WERI-Rb-1 (cell line): ENCODE measurements around the gene KCTD4.

Experiments
- DNase-seq: peaks from one replicate; pipeline ENCODE4 v3.0.0-alpha.2; 2020
- H3K27ac ChIP-seq: fragments of 250-450 bp; sonication (Bioruptor Pico); 2 replicates; pipeline ENCODE4 v1.5.1; 2020; ENCODE audit warnings: mild to moderate bottlenecking, moderate library complexity
- H3K27me3 ChIP-seq: fragments of 250-450 bp; sonication (Bioruptor Pico); 2 replicates; pipeline ENCODE4 v1.5.1; 2021; ENCODE audit warnings: mild to moderate bottlenecking, low read depth, moderate library complexity; ENCODE audit not compliant: insufficient read depth, severe bottlenecking
- H3K36me3 ChIP-seq: fragments of 250-450 bp; sonication (Bioruptor Pico); 2 replicates; pipeline ENCODE4 v1.5.1; 2020; ENCODE audit warnings: mild to moderate bottlenecking, moderate library complexity
- H3K4me3 ChIP-seq: 2 replicates; pipeline ENCODE4 v1.5.1; 2011; ENCODE audit warnings: low read depth, mild to moderate bottlenecking, control low read depth, low read length
- H3K9me3 ChIP-seq: fragments of 250-450 bp; sonication (Bioruptor Pico); 2 replicates; pipeline ENCODE4 v1.5.1; 2021; ENCODE audit warnings: mild to moderate bottlenecking, moderate library complexity; ENCODE audit not compliant: severe bottlenecking
- TF ChIP-seq, protein P1 (sequence below): IDR thresholded peaks from 2 replicates; pipeline ENCODE4 v1.5.1; 2011; ENCODE audit warnings: low read depth, mild to moderate bottlenecking, control low read depth, inconsistent platforms, low read length

Gene KCTD4

DNA sequence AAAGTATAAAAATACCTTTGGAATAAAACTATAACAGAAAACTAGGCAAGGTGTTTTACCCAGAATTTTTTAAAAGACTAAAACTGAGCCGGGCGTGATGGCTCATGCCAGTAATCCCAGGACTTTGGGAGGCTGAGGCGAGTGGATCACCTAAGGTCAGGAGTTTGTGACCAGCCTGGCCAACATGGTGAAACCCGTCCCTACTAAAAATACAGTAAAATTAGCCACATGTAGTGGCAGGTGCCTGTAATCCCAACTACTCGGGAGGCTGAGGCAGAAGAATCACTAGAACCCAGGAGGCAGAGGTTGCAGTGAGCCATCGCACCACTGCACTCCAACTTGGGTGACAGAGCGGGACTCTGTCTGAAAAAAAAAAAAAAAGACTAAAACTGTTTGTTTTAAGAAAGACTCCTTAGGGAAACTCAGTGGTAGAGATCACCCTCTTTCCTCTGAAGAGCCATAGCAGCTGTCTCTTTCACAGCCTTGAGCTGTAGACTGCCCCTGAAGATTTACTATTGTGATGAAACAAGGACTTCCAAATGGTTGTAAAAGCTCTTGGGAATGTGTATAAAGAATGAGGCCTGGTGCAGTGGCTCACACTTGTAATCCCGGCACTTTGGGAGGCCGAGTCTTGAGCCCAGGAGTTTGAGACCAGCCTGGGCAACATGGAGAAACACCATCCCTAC lies 14.7 kb upstream of the KCTD4 start:
- H3K27ac ChIP-seq: no peak overlapping the region
- TF ChIP-seq, protein P1, sequence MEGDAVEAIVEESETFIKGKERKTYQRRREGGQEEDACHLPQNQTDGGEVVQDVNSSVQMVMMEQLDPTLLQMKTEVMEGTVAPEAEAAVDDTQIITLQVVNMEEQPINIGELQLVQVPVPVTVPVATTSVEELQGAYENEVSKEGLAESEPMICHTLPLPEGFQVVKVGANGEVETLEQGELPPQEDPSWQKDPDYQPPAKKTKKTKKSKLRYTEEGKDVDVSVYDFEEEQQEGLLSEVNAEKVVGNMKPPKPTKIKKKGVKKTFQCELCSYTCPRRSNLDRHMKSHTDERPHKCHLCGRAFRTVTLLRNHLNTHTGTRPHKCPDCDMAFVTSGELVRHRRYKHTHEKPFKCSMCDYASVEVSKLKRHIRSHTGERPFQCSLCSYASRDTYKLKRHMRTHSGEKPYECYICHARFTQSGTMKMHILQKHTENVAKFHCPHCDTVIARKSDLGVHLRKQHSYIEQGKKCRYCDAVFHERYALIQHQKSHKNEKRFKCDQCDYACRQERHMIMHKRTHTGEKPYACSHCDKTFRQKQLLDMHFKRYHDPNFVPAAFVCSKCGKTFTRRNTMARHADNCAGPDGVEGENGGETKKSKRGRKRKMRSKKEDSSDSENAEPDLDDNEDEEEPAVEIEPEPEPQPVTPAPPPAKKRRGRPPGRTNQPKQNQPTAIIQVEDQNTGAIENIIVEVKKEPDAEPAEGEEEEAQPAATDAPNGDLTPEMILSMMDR: no peak

DNA sequence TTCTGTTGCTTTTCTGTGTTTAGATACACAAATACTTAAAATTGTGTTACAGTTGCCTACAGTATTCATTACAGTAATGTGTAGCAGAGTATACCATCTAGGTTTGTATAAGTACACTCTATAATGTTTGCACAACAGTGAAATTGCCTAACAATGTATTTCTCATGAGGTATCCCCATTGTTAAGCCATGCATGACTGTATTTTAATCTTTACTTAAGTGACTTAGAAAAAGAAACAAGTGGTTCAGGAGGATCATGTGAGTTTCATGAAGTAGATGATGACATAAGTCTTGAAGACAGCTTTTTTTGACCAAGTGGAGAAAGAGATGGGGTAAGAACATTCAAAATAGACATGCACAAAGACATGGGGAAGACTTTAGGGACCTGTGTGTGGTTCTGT lies 8.4 kb upstream of the KCTD4 start:
- no peak for DNase-seq
- Histone ChIP-seq H3K27ac (no peak overlapping the region), H3K4me3 (no peak overlapping the region), H3K27me3 (no peaks in the 10 kb centered on the region), H3K36me3 (peaks cover 14% of the 10 kb centered on the region), H3K9me3 (no peaks in the 10 kb centered on the region)
- TF ChIP-seq, protein P1: no peak

More for the DNA sequence above, 14.7 kb upstream of the KCTD4 start:
- no peaks in the 10 kb centered on the region for H3K9me3 ChIP-seq
- no peak overlapping the region for H3K4me3 ChIP-seq
- no peaks in the 10 kb centered on the region for H3K27me3 ChIP-seq
- H3K36me3 ChIP-seq: no peaks in the 10 kb centered on the region; the same call in 1 of the 2 replicates
- no peak for DNase-seq

DNA sequence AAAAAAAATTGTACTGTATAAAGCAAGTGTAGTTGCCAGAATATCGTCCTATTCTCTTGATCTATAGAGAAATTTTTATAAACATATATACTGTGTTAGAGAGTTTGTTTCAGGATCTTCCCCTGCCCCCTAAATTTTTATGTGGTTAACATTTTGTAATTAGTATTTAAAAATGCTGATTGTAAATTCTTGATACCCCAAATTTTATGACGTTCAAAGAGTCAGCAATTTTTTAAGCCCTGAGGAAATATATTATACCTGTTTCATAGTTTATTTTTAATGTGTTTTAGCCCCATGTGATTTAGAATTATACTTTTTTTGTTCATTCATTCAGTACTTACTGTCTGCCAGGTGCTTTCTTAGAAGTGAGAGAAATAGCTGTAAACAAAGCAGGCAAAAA lies 7.3 kb upstream of the KCTD4 start:
- DNase-seq: no peak
- H3K9me3 ChIP-seq: no peaks in the 10 kb centered on the region
- H3K27ac ChIP-seq: no peak overlapping the region
- no peak overlapping the region for H3K4me3 ChIP-seq
- no peaks in the 10 kb centered on the region for H3K27me3 ChIP-seq
- H3K36me3 ChIP-seq: peaks cover 14% of the 10 kb centered on the region
- TF ChIP-seq, protein P1: no peak

DNA sequence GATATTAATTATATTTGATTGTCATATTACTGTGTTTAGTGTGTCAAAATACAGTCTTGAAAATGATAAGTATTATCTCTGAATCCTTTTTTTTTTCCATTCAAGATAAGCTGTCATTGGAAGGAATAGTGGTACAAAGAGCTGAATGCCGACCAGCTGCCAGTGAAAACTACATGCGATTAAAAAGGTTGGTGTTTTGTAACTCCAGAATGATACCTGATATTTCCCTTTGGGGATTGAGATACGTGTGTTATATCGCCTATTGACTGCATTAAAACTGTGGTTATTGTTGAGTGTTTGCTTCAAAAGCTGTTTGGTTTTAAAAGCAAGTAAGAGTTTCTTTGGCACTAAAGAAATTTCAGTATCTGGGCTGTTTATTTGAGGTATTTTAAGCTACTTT lies 6.5 kb upstream of the KCTD4 start:
- Histone ChIP-seq H3K27me3 (no peaks in the 10 kb centered on the region), H3K27ac (peak overlapping the region; percentile 57), H3K36me3 (peaks cover 14% of the 10 kb centered on the region), H3K4me3 (no peak overlapping the region), H3K9me3 (no peaks in the 10 kb centered on the region)
- DNase-seq: no peak
- TF ChIP-seq, protein P1: no peak

DNA sequence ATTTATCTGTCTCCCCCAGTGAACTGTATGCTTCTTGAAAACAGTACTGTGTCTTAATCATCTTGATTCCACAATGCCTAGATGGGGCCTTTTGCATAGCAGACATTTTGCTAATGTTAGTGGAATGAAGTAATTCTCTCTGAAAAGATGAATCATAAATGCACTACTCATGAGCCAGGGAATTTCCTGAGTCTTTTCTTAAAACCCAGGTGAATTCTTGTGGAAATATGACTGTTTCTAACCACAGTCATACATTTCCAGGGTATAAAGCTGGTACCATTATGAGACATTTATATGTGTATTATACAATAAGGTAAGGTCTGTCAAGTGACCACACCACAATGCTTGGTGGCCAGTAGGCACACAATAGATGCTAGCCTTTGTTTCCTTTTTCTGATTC lies 5.5 kb upstream of the KCTD4 start:
- Histone ChIP-seq H3K27ac (peak overlapping the region; percentile 57), H3K27me3 (no peaks in the 10 kb centered on the region), H3K36me3 (peaks cover 14% of the 10 kb centered on the region), H3K4me3 (no peak overlapping the region), H3K9me3 (no peaks in the 10 kb centered on the region)
- DNase-seq: no peak
- TF ChIP-seq, protein P1: no peak

DNA sequence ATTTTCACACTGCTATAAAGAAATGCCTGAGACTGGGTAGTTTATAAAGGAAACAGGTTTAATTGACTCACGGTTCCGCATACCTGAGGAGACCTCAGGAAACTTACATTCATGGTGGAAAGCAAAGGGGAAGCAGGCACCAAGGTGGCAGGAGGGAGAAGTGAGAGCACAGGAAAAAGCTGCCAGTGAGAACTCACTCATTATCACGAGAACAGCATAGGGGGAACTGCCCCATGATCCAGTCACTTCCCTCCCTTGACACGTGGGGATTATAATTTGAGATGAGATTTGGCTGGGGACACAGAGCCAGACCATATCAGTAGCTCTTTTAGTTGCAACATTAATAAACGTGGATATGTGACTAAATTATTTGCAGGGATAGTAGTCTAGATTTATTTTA lies 4.3 kb upstream of the KCTD4 start:
- no peaks in the 10 kb centered on the region for H3K9me3 ChIP-seq
- H3K4me3 ChIP-seq: no peak overlapping the region
- TF ChIP-seq, protein P1: no peak
- H3K27ac ChIP-seq: no peak overlapping the region
- H3K36me3 ChIP-seq: peaks cover 12% of the 10 kb centered on the region
- H3K27me3 ChIP-seq: no peaks in the 10 kb centered on the region
- DNase-seq: no peak
